GM12873 (cell line): ENCODE data around the gene GZMA.

Source experiments
- CTCF ChIP-seq: IDR thresholded peaks from 2 replicates; pipeline ENCODE4 v1.5.1; 2012; ENCODE audit warnings: low read depth, mild to moderate bottlenecking, moderate library complexity, low read length, control low read depth; ENCODE audit not compliant: insufficient read depth; ENCODE audit errors: missing control alignments

Gene GZMA

GRCh38 chr5:55134053-55134722, 31.7 kb downstream of the GZMA start:
- TF ChIP-seq CTCF = no peak

GRCh38 chr5:55136521-55136920, 34.1 kb downstream of the GZMA start:
- no peak for TF ChIP-seq CTCF

GRCh38 chr5:55140908-55141665, 38.6 kb downstream of the GZMA start:
- TF ChIP-seq CTCF = no peak

- no peak for TF ChIP-seq CTCF
Measured at GRCh38 chr5:55141945-55142690, 39.7 kb downstream of the GZMA start.

- no peak for TF ChIP-seq CTCF
Measured at GRCh38 chr5:55143624-55144023, 41.2 kb downstream of the GZMA start.

- no peak for TF ChIP-seq CTCF
Measured at GRCh38 chr5:55146080-55146479, 43.6 kb downstream of the GZMA start.

- peak; percentile 97 for TF ChIP-seq CTCF
Measured at GRCh38 chr5:55146543-55147151, 44.2 kb downstream of the GZMA start.
